GM21576 (cell line): ENCODE results near the gene GPR108.

ENCODE experiments used
- ATAC-seq: cut with Tn5 transposase; IDR thresholded peaks from one replicate; pipeline ENCODE4 v1.9.1; 2021; ENCODE audit warnings: mild to moderate bottlenecking, moderate library complexity; ENCODE audit not compliant: unreplicated experiment

Gene GPR108

GRCh38 chr19:6708346-6708745 is 29.0 kb downstream of the GPR108 start:
- ATAC-seq, result no peak

GRCh38 chr19:6707658-6708018 is 29.7 kb downstream of the GPR108 start:
- no peak for ATAC-seq

GRCh38 chr19:6707011-6707657 is 30.2 kb downstream of the GPR108 start:
- no peak for ATAC-seq

GRCh38 chr19:6706633-6706958 is 30.8 kb downstream of the GPR108 start:
- ATAC-seq, result no peak

- no peak for ATAC-seq
These were observed 31.3 kb downstream of the GPR108 start for GRCh38 chr19:6705931-6706632.

GRCh38 chr19:6700586-6701316 is 36.6 kb downstream of the GPR108 start:
- ATAC-seq, result no peak

- ATAC-seq, result no peak
These were observed 37.4 kb downstream of the GPR108 start for GRCh38 chr19:6699935-6700334.

- no peak for ATAC-seq
These were observed 40.1 kb downstream of the GPR108 start for GRCh38 chr19:6697291-6697690.

GRCh38 chr19:6696239-6696820 is 41.0 kb downstream of the GPR108 start:
- ATAC-seq, result no peak

GRCh38 chr19:6694147-6694815 is 43.1 kb downstream of the GPR108 start:
- no peak for ATAC-seq

- no peak for ATAC-seq
These were observed 43.7 kb downstream of the GPR108 start for GRCh38 chr19:6693681-6694080.

GRCh38 chr19:6693056-6693471 is 44.3 kb downstream of the GPR108 start:
- no peak for ATAC-seq

GRCh38 chr19:6692027-6692426 is 45.4 kb downstream of the GPR108 start:
- no peak for ATAC-seq

- ATAC-seq, result no peak
These were observed 46.0 kb downstream of the GPR108 start for GRCh38 chr19:6691342-6691741.

GRCh38 chr19:6690160-6690885 is 47.1 kb downstream of the GPR108 start:
- ATAC-seq, result no peak

GRCh38 chr19:6687114-6687513 is 50.3 kb downstream of the GPR108 start:
- no peak for ATAC-seq

- no peak for ATAC-seq
These were observed 50.8 kb downstream of the GPR108 start for GRCh38 chr19:6686628-6686975.

- no peak for ATAC-seq
These were observed 51.3 kb downstream of the GPR108 start for GRCh38 chr19:6685962-6686627.

GRCh38 chr19:6685482-6685881 is 51.9 kb downstream of the GPR108 start:
- no peak for ATAC-seq

GRCh38 chr19:6683971-6684370 is 53.4 kb downstream of the GPR108 start:
- no peak for ATAC-seq
